ENCODE data around the gene BFSP2. TPM values are rescaled to one million over a fixed set of nuclear protein-coding genes. Genes with fewer than 3 reads are reported as not detected.

BFSP2 gene
- total RNA-seq, 6 experiments from 2014 or later: not detected

DNA sequence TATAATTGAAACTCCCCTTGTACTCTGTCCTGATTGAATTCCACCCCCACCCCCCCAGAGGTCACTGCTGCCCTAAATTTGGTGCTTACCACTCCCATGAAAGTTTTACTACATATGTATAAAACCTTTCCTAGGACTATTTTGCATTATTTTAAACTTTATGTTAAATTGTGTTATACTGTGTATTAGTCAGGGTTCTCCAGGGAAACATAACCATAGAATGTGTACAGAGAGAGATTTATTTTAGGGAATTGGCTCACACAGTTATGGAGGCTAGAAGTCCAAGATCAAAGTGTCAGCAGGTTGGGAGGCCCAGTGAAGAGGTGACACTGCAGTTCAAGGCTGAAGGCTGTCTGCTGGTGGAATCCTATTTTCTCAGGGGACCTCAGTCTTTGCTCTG is 29.2 kb downstream of the BFSP2 start:
- Histone ChIP-seq H3K27ac (no peak overlapping the region), H3K4me1 (no peaks in the 10 kb centered on the region), H3K9me3 (no peaks in the 10 kb centered on the region), H3K36me3 (no peaks in the 10 kb centered on the region), H3K27me3 (no peaks in the 10 kb centered on the region), H3K4me3 (no peak overlapping the region)
- ATAC-seq: no peak
- no peak for DNase-seq
- TF ChIP-seq, protein P1, sequence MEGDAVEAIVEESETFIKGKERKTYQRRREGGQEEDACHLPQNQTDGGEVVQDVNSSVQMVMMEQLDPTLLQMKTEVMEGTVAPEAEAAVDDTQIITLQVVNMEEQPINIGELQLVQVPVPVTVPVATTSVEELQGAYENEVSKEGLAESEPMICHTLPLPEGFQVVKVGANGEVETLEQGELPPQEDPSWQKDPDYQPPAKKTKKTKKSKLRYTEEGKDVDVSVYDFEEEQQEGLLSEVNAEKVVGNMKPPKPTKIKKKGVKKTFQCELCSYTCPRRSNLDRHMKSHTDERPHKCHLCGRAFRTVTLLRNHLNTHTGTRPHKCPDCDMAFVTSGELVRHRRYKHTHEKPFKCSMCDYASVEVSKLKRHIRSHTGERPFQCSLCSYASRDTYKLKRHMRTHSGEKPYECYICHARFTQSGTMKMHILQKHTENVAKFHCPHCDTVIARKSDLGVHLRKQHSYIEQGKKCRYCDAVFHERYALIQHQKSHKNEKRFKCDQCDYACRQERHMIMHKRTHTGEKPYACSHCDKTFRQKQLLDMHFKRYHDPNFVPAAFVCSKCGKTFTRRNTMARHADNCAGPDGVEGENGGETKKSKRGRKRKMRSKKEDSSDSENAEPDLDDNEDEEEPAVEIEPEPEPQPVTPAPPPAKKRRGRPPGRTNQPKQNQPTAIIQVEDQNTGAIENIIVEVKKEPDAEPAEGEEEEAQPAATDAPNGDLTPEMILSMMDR (IDR thresholded peaks at IDR 0.05): no peak
- no peak for TF ChIP-seq POLR2A (IDR thresholded peaks at IDR 0.05)
- intact Hi-C loops (cut with DNase I): no loop called here

- no peak for DNase-seq
- ATAC-seq: peak in 3 of 4 donors; percentile 34 to 44 (median 42)
- peaks cover 0 to 16% (median 0%) of the 10 kb centered on the region in 4 donors for H3K4me1 ChIP-seq
- TF ChIP-seq, protein P1 (IDR thresholded peaks at IDR 0.05): no peak
- no peak for TF ChIP-seq POLR2A (IDR thresholded peaks at IDR 0.05)
- H3K27me3 ChIP-seq: no peaks in the 10 kb centered on the region
- no peak overlapping the region for H3K4me3 ChIP-seq
- intact Hi-C loops (cut with DNase I): no loop called here
- no peaks in the 10 kb centered on the region for H3K9me3 ChIP-seq
- WGBS (ENCODE audit: insufficient coverage, low coverage, low lambda C conversion rate, missing lambda C conversion rate): 49% methylated on average over 2 of the region's 2 CpGs
- H3K27ac ChIP-seq: no peak overlapping the region
- no peaks in the 10 kb centered on the region for H3K36me3 ChIP-seq
These were observed 39.7 kb downstream of the BFSP2 start for GRCh38 chr3:133439563-133439962.

DNA sequence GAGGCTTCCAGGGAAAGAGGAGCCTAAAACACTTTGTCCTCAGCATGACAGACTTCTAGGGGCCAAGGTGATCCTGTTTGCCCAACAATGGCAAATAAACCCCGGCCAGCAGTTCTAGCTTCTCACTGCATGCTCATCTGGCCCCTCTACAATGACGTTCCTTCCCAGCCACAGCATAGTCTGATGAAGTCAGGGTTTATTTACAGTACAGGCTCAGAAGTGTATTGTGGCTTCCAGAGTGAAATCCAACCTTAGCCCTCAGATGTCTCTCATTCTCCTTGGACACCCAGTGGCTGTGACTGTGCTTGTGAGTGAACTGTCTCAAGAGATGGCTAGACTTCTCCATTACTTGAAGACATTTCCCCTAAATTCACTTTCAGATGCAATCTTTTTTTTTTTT is 40.8 kb downstream of the BFSP2 start:
- no peak overlapping the region for H3K27ac ChIP-seq
- WGBS (ENCODE audit: insufficient coverage, low coverage, low lambda C conversion rate, missing lambda C conversion rate): no CpG with 5 or more reads among the region's 2 CpGs
- DNase-seq (no peak), ATAC-seq (no peak)
- H3K36me3 ChIP-seq: no peaks in the 10 kb centered on the region
- H3K4me1 ChIP-seq: peaks cover 0 to 16% (median 0%) of the 10 kb centered on the region in 4 donors
- no peaks in the 10 kb centered on the region for H3K9me3 ChIP-seq
- no peaks in the 10 kb centered on the region for H3K27me3 ChIP-seq
- intact Hi-C loops (cut with DNase I): no loop called here
- TF ChIP-seq, protein P1 (IDR thresholded peaks at IDR 0.05): no peak
- TF ChIP-seq POLR2A (IDR thresholded peaks at IDR 0.05): no peak
- no peak overlapping the region for H3K4me3 ChIP-seq

DNA sequence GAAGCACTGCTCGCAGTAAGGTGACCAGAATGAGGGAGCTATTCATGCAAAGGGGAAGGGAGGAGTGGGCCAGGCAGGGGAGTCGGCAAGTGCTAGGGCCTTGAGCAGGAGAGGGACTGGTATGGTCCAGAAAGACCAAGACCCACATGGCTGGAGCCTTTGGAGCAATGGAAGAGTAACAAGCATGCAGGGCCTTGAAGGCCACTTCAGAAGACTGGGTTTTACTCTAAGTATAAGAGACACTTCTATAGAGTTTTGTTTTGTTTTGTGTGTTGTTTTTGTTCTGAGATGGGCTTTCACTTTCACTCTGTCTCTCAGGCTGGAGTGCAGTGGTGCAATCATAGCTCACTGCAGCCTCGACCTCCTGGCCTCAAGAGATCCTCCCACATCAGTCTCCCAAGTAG is 42.0 kb downstream of the BFSP2 start:
- no peaks in the 10 kb centered on the region for H3K36me3 ChIP-seq
- H3K27me3 ChIP-seq: no peaks in the 10 kb centered on the region
- H3K4me1 ChIP-seq: peaks cover 0 to 16% (median 0%) of the 10 kb centered on the region in 4 donors
- peak; percentile 30 to 56 (median 49) for ATAC-seq
- 38% methylated on average over 3 of the region's 3 CpGs for WGBS (ENCODE audit: insufficient coverage, low coverage, low lambda C conversion rate, missing lambda C conversion rate)
- no peak for DNase-seq
- no peak overlapping the region for H3K4me3 ChIP-seq
- TF ChIP-seq POLR2A (IDR thresholded peaks at IDR 0.05): no peak
- TF ChIP-seq, protein P1 (IDR thresholded peaks at IDR 0.05): no peak
- intact Hi-C loops (cut with DNase I): no loop called here
- no peaks in the 10 kb centered on the region for H3K9me3 ChIP-seq
- H3K27ac ChIP-seq: no peak overlapping the region

DNA sequence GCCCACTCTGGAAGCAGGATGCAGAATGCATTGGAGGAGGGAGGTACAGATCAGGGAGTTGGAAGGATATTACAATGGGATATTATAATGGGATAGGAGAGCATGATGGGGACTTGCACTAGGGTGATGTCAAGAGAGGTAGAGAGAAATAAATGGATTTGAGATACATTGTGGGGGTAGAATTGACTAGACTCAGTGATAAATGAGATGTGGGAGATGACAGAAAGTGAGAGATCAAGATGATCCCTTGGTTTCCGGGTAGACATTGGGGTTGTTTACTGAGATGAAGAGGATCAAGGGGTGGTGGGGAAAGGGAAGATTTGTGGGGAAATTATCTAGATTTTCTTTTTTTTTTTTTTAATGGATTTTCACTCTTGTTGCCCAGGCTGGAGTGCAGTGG is 42.7 kb downstream of the BFSP2 start:
- intact Hi-C loops (cut with DNase I): no loop called here
- Histone ChIP-seq H3K27me3 (no peaks in the 10 kb centered on the region), H3K36me3 (no peaks in the 10 kb centered on the region), H3K4me1 (peaks cover 0 to 16% (median 0%) of the 10 kb centered on the region in 4 donors), H3K4me3 (no peak overlapping the region), H3K27ac (no peak overlapping the region), H3K9me3 (no peaks in the 10 kb centered on the region)
- WGBS (ENCODE audit: insufficient coverage, low coverage, low lambda C conversion rate, missing lambda C conversion rate): 80% methylated on average over 1 of the region's 1 CpG
- no peak for DNase-seq
- ATAC-seq: no peak
- TF ChIP-seq POLR2A (IDR thresholded peaks at IDR 0.05): no peak
- TF ChIP-seq, protein P1 (IDR thresholded peaks at IDR 0.05): no peak
